Islet of Langerhans (tissue), 1 donor: ENCODE results near the gene GJD2.

Source experiments
- FAIRE-seq: peaks from one replicate; lab custom pipeline; 2011; peaks lifted over from hg19 to GRCh38; lab: Jason Lieb, UNC

GJD2 gene

DNA sequence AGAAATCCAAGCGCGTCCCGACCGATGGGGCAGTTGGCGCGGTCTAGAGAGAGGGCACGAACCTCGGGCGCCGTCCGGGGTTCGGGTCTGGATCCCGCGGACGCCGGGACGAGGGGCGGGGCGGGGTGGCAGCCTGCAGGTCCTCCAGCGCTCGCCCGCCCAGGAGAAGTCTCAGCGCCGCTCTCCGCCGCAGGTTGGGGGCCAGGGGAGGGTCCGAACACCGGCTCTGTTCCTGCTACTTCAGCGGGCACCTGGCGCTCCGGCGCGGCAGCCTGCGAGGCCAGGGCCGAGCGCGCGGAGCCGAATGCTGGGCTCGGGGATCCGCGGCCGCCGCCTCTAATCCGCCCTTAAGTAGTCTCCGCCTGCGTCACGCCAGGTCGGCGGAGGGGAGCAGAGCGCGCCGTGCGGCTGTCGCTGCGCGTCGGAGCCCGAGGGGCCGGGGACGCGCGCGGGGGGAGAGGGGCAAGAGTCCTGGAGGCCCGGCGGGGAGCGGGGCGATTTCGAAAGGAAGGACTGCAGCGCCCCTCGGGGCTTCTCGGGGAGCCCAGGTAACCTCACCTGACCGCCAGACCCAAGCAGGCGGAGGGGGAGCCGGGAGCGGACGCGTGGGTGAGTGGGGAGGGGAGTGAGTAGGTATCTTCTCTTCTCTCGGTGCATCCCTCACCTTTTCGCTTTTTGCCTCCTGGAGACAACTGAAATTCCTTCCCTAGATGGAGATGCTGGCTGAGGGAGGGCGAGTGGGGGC lies at the start of gene GJD2:
TSS of gene GJD2 (minus strand) at position 325 of the 745 bp plus-strand sequence. CDS start 510 bp downstream, outside the sequence.
- no peak for FAIRE-seq

DNA sequence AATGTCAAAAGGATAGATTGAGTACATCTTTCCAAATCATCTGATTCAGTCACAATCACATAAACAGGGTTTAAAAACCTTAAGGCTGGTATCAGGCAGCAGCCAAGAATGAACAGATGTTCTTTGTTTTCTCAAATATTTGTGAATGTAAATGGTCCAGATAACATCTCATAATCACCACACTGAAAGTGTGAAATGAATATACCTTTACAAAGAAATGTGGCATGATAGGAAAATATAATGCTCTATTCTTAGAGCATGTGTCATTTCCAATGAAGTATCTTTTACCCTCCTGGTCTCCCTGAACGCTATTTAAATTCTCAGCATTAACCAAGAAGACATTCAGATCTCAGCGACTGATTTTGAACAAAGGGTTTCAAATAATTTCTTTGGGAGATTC lies 49.3 kb upstream of the GJD2 start:
- FAIRE-seq, result peak; percentile 97

DNA sequence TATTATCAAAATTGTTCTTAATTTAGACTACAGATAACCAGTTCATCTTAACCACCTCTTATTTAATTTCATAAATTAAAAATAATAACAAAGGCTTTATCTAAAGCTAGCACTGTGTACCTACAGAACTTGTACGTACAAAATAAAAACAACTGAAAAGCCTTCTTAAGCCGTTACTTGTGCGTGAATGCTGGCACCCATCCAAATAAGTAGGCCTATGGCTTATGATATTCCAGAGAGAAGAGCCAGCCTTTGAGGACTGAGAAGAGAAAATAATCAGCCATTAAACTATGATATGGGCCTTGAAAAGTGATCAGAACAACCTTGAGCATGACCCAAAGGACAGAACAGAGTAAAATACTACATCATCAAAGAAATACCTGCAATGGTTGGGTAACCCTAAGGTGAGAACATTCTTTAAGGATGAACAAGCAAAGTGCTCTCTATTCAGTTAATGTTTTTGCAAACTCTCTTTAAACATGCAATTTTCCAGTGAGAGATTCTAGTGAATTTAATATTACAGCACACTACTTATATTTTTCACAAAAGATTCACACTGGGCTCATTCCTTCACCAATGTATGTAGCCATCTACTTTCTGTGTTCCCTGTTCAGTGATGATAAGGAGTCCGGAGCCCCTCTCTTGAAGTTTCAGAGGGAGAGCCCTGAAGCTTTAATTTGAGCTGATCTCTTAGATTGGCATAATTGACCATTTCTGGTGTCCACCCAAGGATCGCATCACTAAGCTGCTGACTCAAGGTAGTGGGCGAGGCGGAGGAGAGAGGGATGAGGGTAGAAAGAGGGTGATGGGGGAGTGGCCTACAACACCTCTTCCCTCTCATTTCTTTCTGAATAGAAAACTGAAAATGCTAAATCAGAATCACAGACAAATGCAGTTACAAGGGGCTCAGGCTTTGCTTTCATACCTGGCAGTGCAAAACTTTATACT lies 48.3 kb upstream of the GJD2 start:
- peak; percentile 5 for FAIRE-seq

DNA sequence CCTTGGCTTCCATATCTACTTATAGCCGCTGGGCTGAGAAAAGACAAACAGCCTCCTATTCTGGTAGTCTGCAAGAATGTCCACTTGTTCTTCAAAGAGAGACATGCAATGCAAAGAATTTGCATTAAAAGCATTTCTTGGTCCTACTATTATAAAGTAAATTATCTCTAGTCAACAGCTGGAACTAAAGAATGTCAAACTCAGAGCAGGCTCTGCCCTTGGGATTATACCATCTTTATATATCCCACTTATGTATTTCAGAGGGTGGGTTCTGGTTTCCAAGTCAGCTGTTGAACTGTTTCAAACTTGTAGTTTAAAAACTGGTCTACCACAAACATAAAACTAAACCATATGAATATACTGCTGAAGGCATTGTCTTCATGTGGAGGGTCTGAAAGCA lies 47.6 kb upstream of the GJD2 start:
- FAIRE-seq, result no peak

DNA sequence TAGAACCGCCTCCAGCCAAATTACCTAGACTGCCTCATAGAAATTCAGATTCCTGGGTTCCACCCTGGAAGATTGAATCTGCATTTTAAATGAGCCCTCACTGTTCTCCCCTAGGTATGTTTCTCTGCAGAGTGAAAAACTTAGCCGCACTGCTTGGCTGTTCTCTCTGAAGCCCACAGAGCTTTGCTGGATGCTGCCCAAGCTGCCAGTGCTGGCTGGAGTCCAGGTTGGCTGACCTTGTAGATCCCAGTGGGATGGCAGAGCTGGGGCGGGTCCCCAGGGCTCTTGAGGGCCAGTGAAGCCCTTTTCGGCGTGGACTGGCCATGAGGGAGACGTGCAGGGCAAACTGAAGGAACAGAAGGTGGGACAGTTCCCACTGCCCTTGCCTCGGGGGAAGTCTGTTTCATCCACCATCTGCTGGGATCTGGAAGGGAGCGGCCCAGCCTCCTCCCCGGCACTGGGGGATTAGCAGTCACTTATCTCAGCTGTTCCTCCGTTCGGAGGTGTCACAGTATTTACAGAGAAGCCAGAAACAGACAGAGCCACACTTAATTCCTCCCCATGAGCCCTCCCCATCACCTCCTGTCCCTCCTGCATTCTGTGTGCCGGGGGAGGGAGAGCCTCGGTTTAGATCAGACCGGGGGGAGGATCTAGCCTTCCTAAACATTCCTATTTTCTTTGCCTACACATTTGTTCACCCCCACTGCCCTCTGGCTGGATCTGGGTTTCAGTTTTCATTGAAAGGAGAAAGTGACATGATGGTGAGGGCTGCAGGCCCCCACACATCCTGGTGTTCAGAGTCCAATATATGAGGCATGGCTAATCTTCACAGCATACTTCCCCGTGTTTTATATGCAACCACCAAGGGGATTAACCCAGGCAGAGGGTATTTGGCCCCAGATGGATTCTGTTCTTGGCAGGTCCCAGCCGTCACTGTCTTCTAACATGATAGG lies 44.6 kb upstream of the GJD2 start:
- FAIRE-seq, result no peak

DNA sequence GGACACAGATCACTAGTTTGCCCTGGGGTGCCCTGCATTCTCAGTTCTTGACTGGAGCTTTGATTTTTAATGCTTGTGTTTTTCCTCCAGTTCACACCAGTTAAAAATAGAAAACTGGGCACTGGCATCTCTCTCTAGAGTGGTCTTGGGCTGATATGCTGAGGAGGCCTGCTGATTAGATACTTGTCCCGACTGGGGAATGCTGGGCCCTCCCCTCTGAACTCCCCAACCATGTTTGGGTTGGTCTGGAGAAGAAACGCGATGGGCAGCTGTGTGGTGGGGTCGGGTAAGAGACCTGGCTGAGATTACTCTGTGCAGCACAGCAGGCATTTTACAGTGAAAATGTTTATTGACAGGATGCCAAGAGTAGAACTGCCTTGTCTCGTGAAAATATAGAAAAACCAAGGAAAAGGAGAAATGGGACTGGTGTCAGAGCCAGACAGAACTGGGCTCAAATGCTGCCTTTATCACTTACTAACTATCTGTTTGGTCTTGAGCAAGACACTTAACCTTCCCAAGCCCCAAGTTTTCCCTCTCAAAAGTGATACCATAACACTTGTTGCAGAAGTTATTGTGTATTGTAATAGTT lies 42.1 kb upstream of the GJD2 start:
- no peak for FAIRE-seq

DNA sequence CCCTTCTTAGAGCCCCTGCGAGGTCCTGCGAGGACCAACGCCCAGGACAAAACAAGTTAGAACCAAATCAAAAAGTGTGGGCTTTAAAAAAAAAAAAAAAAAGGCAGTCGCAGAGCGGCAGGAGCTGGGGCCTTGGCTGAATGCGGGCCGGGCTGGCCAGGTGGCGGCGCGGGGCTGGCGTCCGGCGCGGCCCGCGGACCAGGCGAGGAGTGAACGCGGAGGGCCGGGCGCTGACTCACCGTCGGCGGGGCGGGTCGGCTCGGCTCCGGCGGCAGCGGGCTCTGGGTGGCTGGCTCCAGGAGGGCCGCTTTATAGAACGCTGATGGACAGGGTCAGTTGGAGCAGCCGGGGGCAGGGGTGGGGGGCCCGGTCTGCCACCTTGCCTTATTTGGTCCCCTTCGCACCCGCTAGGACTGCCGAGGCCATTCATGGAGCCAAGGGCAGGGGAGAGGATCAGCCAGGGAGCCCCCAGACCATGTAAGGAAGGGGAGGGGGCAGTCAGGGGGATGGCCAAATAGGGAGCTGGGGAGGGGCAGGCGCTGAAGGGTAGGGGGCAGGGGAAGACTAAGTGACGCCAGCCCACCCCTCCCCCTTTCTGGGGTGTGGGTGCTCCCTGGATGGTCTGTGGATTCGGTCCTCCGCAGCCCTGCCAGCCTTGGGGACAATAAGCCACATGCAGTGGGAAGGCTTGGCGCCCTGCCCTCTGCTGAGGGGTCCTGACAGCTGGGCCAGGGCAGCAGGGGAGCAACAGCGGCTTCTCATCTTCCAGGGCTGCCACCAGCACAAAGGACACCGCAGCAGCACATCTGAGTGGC lies 40.7 kb upstream of the GJD2 start, which contains the start of gene ACTC1:
TSS of gene ACTC1 (minus strand) at position 283 of the 815 bp plus-strand sequence. CDS start 741 bp downstream, outside the sequence.
- no peak for FAIRE-seq

DNA sequence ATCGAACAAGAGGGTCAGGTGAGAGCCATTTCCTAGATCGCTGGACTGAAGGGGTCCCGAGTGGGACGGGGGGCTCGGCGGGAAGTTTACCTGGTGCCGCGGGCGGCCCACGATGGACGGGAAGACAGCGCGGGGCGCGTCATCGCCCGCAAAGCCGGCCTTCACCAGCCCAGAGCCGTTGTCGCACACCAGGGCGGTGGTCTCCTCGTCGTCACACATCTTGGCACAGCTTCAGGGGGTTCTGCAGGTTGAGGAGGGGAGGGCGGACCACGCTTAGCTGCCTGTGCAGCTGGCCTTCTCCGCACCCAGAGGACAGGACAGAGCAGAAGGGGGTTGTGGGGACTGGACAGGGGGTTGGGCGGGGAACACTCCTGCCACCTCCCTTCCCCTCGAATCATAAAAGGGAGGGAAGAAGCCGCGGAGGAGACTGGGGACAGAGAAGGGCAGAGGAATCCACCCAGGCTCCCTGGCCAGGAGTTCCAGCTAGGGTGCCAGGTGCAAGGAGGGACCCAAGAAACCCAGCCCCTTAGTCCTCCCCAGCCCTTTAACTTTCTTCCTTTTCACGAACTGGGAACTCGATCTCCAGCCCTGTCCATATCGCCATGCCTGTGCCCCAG lies 39.9 kb upstream of the GJD2 start:
- FAIRE-seq, result no peak

DNA sequence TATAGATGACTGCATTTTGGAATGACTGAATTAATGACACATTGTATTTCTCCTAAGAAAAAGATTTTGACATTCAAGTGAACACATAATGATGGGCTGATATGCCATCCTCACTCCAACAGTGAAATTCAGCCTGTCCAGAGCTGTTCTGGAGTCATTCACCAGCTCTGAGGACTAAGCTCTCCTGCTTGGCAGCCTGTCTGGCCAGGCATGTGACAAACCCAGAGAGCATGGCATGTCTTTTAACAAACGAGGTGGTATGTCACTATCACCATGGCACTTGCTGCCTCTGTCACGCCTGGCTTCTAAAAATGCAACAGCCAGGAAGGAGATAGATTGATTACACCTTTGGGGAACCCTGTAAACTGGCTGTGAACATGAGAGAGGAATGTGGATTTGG lies 39.1 kb upstream of the GJD2 start:
- FAIRE-seq, result no peak

DNA sequence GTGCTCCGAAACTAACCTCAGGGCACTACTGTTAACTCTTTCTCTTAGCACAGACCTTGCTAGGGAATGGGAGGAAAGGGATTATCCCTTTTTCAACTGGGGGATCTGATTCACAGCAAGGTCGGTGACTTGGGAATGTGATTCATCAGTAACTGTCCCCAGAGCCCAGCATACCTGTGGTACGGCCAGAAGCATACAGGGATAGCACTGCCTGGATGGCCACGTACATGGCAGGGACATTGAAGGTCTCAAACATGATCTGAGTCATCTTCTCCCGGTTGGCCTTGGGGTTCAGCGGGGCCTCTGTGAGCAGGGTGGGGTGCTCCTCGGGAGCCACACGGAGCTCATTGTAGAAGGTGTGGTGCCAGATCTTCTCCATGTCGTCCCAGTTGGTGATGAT lies 38.3 kb upstream of the GJD2 start:
- FAIRE-seq, result no peak

DNA sequence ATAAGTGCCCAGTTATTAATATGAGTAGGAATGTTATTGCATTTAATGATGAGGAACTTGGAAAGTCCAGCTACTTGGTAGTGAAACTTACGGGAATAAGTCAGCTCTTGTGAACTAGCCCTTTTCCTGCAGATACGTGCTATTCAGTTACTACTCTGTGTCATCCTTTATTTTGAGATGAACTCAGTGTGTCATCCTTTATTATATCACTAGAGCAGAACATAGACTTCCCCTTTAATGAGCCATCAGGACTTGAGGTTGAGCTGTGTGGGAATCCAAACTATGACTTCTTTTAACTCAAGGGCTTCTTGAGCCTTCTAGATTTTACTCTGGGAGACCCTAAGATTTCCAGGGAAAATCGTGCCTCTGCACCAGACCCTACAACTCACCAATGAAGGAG lies 36.9 kb upstream of the GJD2 start:
- FAIRE-seq, result no peak

DNA sequence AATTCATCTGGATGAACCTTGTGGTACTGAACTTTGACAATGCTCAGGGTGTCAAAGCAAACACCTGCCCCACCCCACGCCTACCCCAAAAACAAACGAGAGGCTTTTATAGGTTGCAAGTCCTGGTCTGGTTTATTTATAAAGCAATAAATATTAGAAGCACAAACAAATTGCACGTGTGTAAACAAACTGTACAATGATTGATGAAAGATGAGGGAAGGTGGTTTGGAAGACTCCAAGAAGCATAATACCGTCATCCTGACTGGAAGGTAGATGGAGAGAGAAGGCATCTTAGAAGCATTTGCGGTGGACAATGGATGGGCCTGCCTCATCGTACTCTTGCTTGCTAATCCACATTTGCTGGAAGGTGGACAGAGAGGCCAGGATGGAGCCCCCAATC lies 35.3 kb upstream of the GJD2 start:
- no peak for FAIRE-seq

DNA sequence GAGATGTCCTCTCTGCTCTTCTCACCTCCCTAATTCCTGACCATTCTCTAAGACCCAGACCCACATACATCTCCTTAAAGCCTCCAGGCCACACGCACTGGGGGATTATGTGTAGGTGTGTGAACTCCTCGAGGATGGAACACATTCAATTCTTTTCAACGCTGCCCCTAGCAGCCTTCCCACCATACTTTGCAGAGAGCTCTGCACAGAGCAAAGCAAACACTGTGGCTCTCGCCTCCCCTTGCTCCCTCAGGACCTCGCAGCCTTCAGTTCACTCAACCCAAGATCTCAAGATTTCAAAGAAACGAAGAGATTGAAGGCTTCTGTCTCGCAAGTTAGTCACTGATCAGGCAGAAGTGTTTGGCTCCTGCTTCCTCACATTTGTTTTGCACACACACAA lies 34.5 kb upstream of the GJD2 start:
- FAIRE-seq, result no peak

DNA sequence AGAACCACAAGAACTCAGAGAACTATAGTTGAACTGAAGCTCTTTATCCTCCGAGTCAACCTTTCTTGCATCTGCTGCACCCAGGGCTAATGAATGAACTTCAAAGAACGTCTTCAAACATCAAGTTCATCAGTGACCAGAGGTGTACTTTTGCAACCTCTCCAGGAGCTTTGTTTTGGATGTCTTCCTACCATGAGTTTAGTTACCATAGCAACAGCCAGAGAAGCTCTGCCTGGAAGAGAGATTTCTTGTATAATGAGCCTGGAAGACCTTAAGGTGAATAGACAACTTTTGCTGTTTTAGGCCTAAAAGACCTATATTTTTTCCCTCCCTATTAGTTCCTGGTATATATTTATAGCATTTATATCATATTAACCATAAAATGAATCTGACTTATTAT lies 31.4 kb upstream of the GJD2 start:
- FAIRE-seq, result no peak

DNA sequence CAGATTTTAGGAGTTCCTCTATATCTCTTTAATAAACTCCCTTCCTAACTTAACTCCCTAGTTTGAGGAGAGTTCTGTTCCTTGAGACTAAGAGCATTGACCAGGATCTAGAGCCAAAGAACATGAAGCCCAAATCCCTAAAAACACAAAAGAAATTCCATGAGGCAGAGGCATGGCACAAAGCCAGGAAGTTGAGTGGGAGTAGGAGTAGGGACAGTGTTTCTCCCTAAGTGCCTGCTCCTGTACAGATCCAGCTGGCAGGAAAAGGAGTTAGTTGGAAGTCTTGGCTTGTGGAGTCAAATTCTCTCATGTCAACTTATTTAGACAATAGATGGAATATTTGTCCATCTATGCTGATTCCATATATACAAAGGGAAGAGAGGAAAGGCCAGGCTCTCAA lies 29.2 kb upstream of the GJD2 start:
- FAIRE-seq, result no peak

DNA sequence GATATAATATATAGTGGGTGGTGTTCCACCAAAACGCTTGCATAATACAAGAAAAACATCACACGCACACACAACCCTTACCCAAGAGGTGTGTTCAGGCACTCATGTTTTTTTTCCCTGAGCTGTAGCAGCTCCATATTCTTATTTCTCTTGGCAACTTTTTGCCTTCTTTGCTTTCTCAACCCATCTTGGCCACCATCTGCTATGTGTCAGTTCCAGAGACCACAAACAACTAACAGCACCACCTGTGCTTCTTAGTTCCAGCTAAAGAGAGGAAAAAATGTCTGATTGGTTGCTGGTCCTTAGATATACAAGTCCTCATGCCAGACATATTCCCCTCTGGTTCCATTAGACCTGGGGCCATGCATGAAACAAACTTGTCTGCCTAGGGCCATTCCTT lies 28.6 kb upstream of the GJD2 start:
- FAIRE-seq, result no peak

DNA sequence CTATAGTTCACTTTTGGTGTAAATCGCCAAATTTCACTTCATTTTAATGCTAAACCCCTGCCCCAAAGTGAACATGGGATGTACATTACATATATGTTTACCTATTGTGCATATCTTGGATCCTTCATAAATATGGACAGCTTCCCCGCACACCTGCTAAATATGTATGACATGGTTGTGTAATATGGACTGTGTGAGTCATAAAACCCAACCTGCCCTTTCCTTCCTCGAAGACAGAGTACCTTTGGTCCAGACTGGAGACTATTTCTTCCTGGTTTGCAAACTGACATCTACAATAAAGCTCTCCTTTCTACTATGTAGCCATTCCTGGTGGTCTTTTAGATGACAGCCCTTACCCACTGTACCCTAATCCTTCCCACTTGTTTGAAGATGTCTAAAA lies 28.1 kb upstream of the GJD2 start:
- FAIRE-seq, result no peak

DNA sequence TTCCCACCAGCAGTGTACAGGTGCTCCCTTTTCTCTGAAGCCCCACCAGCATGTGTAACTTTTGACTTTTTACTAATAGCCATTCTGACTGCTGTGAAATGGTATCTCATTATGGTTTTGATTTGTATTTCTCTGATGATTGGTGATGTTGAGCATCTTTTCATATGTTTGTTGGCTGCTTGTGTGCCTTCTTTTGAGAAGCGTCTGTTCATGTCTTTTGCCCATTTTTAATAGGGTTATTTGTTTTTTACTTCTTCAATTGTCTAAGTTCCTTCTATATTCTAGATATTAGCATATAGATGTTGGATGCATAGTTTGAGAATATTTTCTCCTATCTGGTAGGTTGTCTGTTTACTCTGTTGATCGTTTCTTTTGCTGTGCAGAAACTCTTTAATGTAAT lies 25.9 kb upstream of the GJD2 start:
- FAIRE-seq, result no peak

DNA sequence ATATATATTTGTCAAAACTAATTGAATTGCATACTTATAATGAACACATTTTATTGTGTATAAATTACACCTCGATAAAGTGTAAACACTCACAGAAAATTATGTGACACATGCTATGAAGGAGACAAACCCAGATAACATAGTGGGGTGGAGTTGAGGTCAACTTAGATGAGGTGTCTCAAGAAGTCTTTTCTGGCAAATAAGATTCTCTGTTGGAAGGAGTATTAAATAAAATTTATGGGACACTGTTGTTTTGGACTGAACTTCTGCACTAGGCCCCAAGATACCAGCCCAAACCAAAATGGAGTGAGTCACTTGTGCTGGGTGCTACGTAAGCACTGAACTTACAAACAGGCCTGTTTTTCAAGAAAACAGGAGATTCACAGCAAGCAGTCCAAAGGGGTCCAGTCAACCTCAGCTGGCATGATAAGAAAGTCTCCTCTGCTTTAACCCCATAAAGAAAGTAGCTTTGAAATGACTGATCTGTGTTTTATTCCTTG lies 21.9 kb upstream of the GJD2 start:
- no peak for FAIRE-seq

DNA sequence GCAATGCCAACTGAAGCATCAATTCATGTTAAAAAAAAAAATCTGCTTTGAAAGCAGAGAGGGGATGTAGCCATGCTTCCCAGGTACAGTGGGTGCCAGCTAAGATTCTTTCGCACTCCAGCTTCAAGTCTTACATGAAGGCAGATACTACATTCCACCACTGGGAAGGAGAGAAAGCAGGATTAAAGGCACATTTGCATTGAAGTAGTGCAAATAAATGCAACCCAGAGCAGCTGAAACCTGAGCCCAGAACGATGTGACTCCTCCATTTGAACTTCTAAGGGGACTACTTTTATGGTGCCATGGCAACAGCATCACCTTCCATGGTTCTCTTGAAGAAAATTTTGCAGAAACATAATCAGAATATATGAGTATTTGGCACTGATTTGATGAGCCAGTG lies 19.1 kb upstream of the GJD2 start:
- FAIRE-seq, result no peak
